BLaER1 treated with 17β-estradiol and CSF1 and Interleukin-3, amounts not matched to agents 10 nM and 100 nM (cell line): ENCODE results near the gene STOM.

Experiments used
- H3K27ac ChIP-seq, 11 experiments: shearing (Covaris generic); formaldehyde crosslinking; 2 replicates each; pipeline ENCODE4 v1.8.1; 2022
- H3K27me3 ChIP-seq, 11 experiments: shearing (Covaris generic); formaldehyde crosslinking; 2 replicates each; pipeline ENCODE4 v1.8.1; 2022
- H3K36me3 ChIP-seq, 11 experiments: shearing (Covaris generic); formaldehyde crosslinking; 2 replicates each; pipeline ENCODE4 v1.8.1; 2022
- H3K4me1 ChIP-seq, 10 experiments: shearing (Covaris generic); formaldehyde crosslinking; 2 replicates each; pipeline ENCODE4 v1.8.1; 2022
- H3K4me2 ChIP-seq, 11 experiments: shearing (Covaris generic); formaldehyde crosslinking; 2 replicates each; pipeline ENCODE4 v1.8.1; 2022
- H3K4me3 ChIP-seq, 10 experiments: shearing (Covaris generic); formaldehyde crosslinking; 2 replicates each; pipeline ENCODE4 v1.8.1; 2022
- H3K9ac ChIP-seq, 11 experiments: shearing (Covaris generic); formaldehyde crosslinking; 2 replicates each; pipeline ENCODE4 v1.8.1; 2022
- H3K9me3 ChIP-seq, 11 experiments: shearing (Covaris generic); formaldehyde crosslinking; replicated peaks in 1 of 11; 2 replicates each; pipeline ENCODE4 v1.8.1; 2022
- H4K20me1 ChIP-seq, 11 experiments: shearing (Covaris generic); formaldehyde crosslinking; 2 replicates each; pipeline ENCODE4 v1.8.1; 2022
- Cebpa-rat ChIP-seq, 11 experiments: shearing (Covaris generic); IDR thresholded peaks; 2 replicates each; pipeline ENCODE4 v1.8.1; 2022

Gene STOM

DNA sequence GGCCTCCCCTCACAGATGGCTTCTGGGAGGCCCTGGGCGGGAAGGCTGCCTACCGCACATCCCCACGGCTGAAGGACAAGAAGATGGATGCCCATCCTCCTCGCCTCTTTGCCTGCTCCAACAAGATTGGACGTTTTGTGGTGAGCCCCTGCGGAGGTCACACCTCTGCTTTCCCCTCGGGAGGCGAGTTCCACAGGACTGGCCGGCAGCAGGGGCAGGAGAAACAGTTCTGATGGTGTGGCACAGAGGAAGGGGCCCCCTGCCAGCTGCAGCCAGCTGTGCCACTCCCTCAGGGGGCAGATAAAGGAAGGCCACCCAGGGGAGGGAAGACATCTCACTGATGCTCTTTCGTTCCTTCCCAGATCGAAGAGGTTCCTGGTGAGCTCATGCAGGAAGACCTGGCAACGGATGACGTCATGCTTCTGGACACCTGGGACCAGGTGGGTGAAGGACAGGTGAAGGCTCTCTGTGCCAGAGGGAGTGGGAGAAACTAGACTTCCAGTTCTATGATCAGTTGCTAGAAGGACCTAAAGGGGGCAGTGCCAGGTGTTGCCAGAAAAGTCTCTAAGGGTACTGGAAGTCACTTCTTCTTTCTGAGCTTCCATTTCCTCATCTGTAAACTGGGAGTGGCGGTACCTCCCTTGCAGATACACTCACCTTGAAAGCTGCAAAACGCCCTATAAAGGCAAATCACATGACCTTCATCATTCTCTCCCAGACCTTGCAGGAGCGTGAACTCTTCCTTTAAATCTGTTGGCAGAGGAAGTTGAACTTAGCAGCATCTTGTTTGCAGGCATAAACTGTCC is 41.0 kb downstream of the STOM start:
- H3K27ac ChIP-seq = no peak overlapping the region
- no peak overlapping the region for H3K4me2 ChIP-seq
- H3K9me3 ChIP-seq = no peaks in the 10 kb centered on the region
- H3K4me3 ChIP-seq = no peak overlapping the region
- peaks cover 0 to 20% (median 0%) of the 10 kb centered on the region in 11 experiments; a peak in 4 of 22 replicates for H4K20me1 ChIP-seq
- H3K36me3 ChIP-seq = peaks cover 46 to 100% (median 83%) of the 10 kb centered on the region in 11 experiments; a peak in 21 of 22 replicates
- no peak overlapping the region for H3K9ac ChIP-seq
- H3K4me1 ChIP-seq = peaks cover 0 to 18% (median 8%) of the 10 kb centered on the region in 10 experiments; a peak in 16 of 20 replicates
- no peak for TF ChIP-seq Cebpa-rat (IDR thresholded peaks at IDR 0.05)
- no peaks in the 10 kb centered on the region for H3K27me3 ChIP-seq

DNA sequence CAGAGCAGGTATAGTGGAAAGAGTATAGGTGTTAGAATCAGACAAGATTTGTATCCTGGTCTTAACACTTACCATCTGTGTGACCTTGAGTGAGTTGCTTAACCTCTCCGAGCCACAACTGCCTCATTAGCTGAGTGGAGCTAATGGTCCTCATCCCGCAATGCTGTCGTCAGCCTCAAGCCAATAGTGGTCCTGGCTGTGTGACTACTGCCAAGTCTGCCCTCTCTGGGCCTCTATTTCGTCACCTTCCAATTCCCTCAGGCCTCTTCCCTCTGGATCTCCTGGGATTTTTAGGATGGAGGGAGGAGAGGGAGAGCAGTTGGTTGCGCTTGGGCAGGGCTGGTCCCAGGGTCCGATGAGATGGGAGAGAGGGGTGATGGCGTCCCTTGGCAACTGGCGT is 41.6 kb downstream of the STOM start:
- TF ChIP-seq Cebpa-rat (IDR thresholded peaks at IDR 0.05) = no peak
- H3K36me3 ChIP-seq = peaks cover 46 to 100% (median 87%) of the 10 kb centered on the region in 11 experiments; a peak in 21 of 22 replicates

DNA sequence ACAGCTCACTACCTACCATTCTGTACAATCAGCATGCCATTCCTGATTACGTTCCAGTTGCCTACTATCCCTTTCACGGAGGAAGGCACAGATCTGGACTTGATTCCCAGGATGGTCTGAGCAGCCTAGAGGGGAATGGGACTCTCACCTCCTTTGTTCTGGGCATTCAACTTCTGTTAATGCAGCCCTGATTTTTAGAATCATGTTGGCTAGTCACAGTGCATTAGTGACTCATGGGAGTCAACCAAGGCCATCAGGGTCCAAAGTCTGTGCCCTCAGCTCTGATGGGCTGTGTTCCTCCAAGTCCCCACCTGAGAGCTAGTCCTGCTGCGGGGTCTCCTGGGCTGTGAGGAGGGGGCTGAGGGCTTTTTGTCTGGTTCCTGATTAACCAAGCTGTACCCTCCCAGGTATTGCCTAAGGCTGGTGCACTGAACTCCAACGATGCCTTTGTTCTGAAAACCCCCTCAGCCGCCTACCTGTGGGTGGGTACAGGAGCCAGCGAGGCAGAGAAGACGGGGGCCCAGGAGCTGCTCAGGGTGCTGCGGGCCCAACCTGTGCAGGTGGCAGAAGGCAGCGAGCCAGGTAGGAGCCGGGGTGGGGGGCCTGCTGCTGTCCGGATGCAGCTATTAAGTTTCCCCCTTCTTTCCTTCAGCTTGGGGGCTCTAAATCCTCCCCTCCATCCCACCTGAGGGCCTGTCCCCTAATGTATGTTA is 43.0 kb downstream of the STOM start:
- no peak for TF ChIP-seq Cebpa-rat (IDR thresholded peaks at IDR 0.05)
- no peak overlapping the region for H3K4me2 ChIP-seq
- H3K9me3 ChIP-seq = no peaks in the 10 kb centered on the region
- H3K9ac ChIP-seq = no peak overlapping the region
- H3K36me3 ChIP-seq = peaks cover 48 to 100% (median 89%) of the 10 kb centered on the region in 11 experiments; a peak in 21 of 22 replicates
- H3K4me1 ChIP-seq = peaks cover 0 to 15% (median 0%) of the 10 kb centered on the region in 10 experiments; a peak in 5 of 20 replicates
- H3K27ac ChIP-seq = no peak overlapping the region
- no peaks in the 10 kb centered on the region for H3K27me3 ChIP-seq
- H3K4me3 ChIP-seq = no peak overlapping the region
- H4K20me1 ChIP-seq = peaks cover 0 to 22% (median 0%) of the 10 kb centered on the region in 11 experiments; a peak in 4 of 22 replicates

More for the DNA sequence above, 41.6 kb downstream of the STOM start:
- H3K4me2 ChIP-seq = no peak overlapping the region
- no peaks in the 10 kb centered on the region for H3K9me3 ChIP-seq
- no peaks in the 10 kb centered on the region for H3K27me3 ChIP-seq
- peaks cover 0 to 22% (median 0%) of the 10 kb centered on the region in 11 experiments; a peak in 4 of 22 replicates for H4K20me1 ChIP-seq
- H3K9ac ChIP-seq = no peak overlapping the region
- H3K4me3 ChIP-seq = no peak overlapping the region
- H3K27ac ChIP-seq = no peak overlapping the region
- H3K4me1 ChIP-seq = peaks cover 0 to 12% (median 5%) of the 10 kb centered on the region in 10 experiments; a peak in 12 of 20 replicates

DNA sequence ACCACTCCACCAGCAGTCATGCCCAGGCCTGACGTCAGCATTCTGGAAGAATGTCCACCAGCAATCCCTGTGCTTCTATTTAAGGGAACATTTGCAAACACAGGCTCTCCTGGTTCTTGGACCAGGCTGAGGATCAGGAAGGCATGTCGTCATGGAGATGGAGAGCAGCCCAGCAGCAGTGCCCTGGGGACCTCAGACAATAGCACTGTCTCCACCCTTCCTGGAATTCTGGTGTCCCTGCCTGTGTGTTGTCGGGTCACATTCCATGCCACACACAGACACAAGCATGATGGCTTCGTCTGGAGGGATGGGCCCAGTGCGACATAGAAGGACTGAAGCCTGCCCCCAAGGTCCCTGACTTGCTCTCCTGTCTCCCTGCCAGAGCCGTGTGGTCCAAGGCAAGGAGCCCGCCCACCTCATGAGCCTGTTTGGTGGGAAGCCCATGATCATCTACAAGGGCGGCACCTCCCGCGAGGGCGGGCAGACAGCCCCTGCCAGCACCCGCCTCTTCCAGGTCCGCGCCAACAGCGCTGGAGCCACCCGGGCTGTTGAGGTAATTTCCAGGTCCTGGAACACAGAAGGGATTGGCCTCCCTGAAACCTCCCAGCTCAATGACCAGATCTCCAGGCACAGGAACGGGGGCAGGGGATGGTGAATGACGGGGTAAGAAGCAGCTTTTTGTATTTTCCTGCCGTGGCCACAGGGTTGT is 43.8 kb downstream of the STOM start:
- Histone ChIP-seq H3K36me3 (peaks cover 54 to 100% (median 87%) of the 10 kb centered on the region in 11 experiments; a peak in 21 of 22 replicates), H3K4me1 (peaks cover under 1 to 21% (median 2%) of the 10 kb centered on the region in 10 experiments; a peak in 17 of 20 replicates), H4K20me1 (peaks cover 0 to 24% (median 0%) of the 10 kb centered on the region in 11 experiments; a peak in 4 of 22 replicates), H3K9me3 (no peaks in the 10 kb centered on the region), H3K27ac (no peak overlapping the region), H3K27me3 (no peaks in the 10 kb centered on the region), H3K4me3 (no peak overlapping the region), H3K4me2 (no peak overlapping the region), H3K9ac (no peak overlapping the region)
- TF ChIP-seq Cebpa-rat (IDR thresholded peaks at IDR 0.05) = no peak

DNA sequence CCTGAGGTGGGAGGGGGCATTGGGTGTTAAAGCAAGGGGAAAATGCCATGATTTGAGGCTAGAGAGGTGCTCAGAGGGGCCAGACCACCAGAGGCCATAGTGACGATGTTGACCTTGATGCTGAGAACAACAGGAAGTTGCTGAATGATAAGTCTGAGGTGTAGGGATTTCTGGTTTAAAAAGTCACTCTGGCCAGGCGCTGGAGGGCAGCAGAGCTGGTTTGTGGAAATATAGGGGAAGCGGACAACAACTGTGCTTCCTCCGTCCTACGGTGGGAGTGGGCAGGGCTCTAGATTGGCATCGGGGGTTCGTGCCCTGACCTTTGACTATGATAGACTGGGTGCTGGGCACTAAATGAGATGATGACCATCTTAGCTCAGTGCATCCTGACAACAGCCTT is 44.7 kb downstream of the STOM start:
- Histone ChIP-seq H3K36me3 (peaks cover 58 to 100% (median 86%) of the 10 kb centered on the region in 11 experiments; a peak in 21 of 22 replicates), H3K4me2 (no peak overlapping the region)

DNA sequence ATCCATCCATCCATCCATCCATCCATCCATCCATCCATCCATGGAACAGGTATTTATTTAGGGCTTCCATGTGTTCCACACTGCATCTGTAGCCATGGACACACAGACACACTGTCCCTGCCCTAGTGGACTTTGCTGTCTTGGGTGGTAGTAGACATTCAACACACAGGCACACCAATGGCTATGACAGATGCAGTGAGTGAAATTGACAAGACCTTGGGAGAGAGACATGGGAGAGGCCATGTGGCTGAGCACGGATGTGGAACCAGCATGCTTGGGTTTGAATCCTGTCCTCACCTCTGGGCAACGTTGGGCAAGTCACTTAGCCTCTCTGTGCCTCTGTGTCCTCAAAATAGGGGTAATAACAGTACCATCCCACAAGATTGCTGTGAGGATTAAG is 45.3 kb downstream of the STOM start:
- H3K4me3 ChIP-seq = no peak overlapping the region
- peaks cover 53 to 96% (median 79%) of the 10 kb centered on the region in 11 experiments; a peak in 21 of 22 replicates for H3K36me3 ChIP-seq
- no peaks in the 10 kb centered on the region for H3K9me3 ChIP-seq
- H3K9ac ChIP-seq = no peak overlapping the region
- peaks cover 0 to 37% (median 0%) of the 10 kb centered on the region in 11 experiments; a peak in 4 of 22 replicates for H4K20me1 ChIP-seq
- no peak overlapping the region for H3K4me2 ChIP-seq
- peaks cover 7 to 32% (median 13%) of the 10 kb centered on the region in 10 experiments; a peak in 19 of 20 replicates for H3K4me1 ChIP-seq
- no peak overlapping the region for H3K27ac ChIP-seq
- H3K27me3 ChIP-seq = no peaks in the 10 kb centered on the region
- TF ChIP-seq Cebpa-rat (IDR thresholded peaks at IDR 0.05) = no peak

More for the DNA sequence above, 44.7 kb downstream of the STOM start:
- Histone ChIP-seq H3K9me3 (no peaks in the 10 kb centered on the region), H3K4me1 (peaks cover 7 to 30% (median 11%) of the 10 kb centered on the region in 10 experiments; a peak in 19 of 20 replicates), H3K27me3 (no peaks in the 10 kb centered on the region), H4K20me1 (peaks cover 0 to 33% (median 0%) of the 10 kb centered on the region in 11 experiments; a peak in 4 of 22 replicates), H3K27ac (no peak overlapping the region), H3K9ac (no peak overlapping the region), H3K4me3 (no peak overlapping the region)
- TF ChIP-seq Cebpa-rat (IDR thresholded peaks at IDR 0.05) = no peak

DNA sequence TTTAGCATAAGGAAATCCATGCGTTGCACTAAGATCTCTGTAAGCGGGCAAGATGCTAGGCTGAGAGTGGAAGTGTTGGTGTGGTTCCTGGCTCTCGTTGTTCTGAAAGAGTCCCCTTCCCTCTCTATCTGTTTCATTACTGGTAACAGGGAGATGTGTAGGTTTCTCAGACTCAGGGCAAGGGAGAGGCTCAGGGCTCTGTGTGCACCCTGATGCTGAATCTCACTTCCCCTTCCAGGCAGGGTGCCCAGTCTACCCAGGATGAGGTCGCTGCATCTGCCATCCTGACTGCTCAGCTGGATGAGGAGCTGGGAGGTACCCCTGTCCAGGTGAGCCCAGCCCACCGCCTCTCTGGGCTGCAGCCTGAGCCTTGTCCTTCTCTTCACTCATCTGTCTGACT is 45.7 kb downstream of the STOM start:
- Histone ChIP-seq H3K27ac (no peak overlapping the region), H3K4me1 (peaks cover 7 to 32% (median 13%) of the 10 kb centered on the region in 10 experiments; a peak in 19 of 20 replicates), H3K27me3 (no peaks in the 10 kb centered on the region), H3K4me3 (no peak overlapping the region), H3K9me3 (no peaks in the 10 kb centered on the region), H3K4me2 (no peak overlapping the region), H3K9ac (no peak overlapping the region), H4K20me1 (peaks cover 0 to 35% (median 0%) of the 10 kb centered on the region in 11 experiments; a peak in 5 of 22 replicates), H3K36me3 (peaks cover 49 to 96% (median 75%) of the 10 kb centered on the region in 11 experiments; a peak in 20 of 22 replicates)
- TF ChIP-seq Cebpa-rat (IDR thresholded peaks at IDR 0.05) = no peak

DNA sequence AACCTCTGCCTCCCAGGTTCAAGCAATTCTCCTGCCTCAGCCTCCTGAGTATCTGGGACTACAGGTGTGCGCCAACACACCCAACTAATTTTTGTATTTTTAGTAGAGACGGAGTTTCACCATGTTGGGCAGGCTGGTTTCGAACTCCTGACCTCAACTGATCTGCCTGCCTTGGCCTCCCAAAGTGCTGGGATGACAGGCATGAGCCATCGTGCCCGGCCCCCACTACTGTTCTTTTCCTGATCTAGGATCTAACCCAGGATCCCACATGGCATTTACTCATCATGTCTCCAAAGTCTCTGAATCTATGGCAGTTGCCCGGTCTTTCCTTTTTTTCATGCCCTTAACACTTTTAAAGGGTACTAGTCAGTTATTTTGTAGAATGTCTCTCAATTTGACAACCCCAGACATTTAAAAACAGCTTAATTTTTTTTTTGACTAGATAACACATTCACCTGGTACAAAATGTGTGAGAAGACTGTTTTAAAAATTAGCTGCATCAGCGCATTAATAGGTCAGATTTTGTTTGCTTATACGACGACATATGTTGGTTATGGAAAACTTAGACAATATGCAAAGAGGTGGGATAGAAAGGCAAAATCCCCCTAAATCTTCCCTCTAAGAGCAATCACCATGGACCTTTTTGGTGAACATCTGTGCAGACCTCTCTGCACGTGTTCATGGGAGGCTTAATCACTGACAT is 46.5 kb downstream of the STOM start:
- peaks cover 7 to 32% (median 13%) of the 10 kb centered on the region in 10 experiments; a peak in 19 of 20 replicates for H3K4me1 ChIP-seq
- H3K9me3 ChIP-seq = no peaks in the 10 kb centered on the region
- H4K20me1 ChIP-seq = peaks cover 0 to 35% (median 0%) of the 10 kb centered on the region in 11 experiments; a peak in 5 of 22 replicates
- H3K4me3 ChIP-seq = no peak overlapping the region
- H3K27ac ChIP-seq = no peak overlapping the region
- no peak overlapping the region for H3K9ac ChIP-seq
- no peaks in the 10 kb centered on the region for H3K27me3 ChIP-seq
- H3K4me2 ChIP-seq = no peak overlapping the region
- peaks cover 42 to 96% (median 73%) of the 10 kb centered on the region in 11 experiments; a peak in 20 of 22 replicates for H3K36me3 ChIP-seq
- TF ChIP-seq Cebpa-rat (IDR thresholded peaks at IDR 0.05) = no peak
